Measurements from ENCODE around the gene RSPO1.
A peak's percentile ranks its signal among the peaks of the same experiment; 100 is the strongest.
"Not testable (repeated sequence)": the region's sequence is repeated elsewhere in the genome, so short reads cannot be mapped to it uniquely, and the experiment has no call there.

RSPO1 gene

DNA sequence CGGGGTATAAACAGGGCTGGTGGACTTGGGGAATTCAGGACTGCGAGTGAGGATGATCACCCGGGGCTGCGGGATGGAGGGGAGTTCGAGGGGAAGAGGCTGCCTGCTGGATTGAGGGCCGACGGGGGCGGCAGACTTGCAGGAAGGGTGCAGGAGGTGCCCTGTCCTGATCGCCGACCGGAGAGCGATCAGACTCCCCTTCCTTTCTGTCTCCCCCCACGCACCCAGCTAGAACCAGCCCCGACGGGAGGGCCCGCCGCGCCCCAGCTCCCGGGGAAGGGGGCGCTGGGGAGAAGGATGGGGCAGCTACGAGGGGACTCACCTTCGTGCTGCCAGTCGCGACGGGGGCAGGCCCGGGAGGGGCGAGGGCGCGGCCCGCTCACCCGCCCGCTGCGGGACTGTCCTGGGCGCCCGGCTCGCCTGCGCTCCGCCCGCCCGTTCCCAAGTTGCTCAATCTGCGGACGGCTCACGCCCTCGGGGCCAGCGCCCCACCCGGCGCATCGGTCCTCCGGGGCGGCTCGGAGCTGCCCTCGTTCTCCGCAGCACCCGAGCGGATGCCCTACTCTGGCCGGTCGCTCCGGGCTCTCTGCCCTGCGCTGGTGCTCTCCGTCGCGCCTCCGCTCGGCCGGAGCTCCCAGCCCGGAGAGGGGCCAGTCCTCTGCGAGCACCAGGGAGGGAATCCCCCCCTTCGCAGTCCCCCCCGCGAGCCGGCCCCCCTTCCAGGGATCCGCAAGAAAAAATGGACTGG is at the start of gene RSPO1:
RSPO1 (minus strand) TSS at position 649 of the 748 bp plus-strand sequence. CDS start 5,231 bp downstream, outside the sequence.
- no peak for DNase-seq

DNA sequence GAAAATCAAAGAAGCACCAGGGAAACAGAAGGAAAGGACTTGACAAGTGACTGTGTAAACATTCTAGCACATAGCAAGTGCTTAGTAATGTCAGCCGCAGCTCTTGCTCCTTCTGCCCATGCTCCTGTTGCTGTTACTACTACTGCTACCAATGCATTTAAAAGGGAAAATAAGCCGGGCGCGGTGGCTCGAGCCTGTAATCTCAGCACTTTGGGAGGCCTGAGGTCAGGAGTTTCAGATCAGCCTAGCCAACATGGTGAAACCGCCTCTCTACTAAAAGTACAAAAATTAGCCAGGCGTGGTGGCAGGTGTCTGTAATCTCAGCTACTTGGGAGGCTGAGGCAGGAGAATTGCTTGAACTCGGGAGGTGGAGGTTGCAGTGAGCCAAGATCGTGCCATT is 49.5 kb upstream of the RSPO1 start:
- DNase-seq = not testable (repeated sequence)

- peak; percentile 53 for DNase-seq
Measured at GRCh38 chr1:37682334-37682987, 47.8 kb upstream of the RSPO1 start.

DNA sequence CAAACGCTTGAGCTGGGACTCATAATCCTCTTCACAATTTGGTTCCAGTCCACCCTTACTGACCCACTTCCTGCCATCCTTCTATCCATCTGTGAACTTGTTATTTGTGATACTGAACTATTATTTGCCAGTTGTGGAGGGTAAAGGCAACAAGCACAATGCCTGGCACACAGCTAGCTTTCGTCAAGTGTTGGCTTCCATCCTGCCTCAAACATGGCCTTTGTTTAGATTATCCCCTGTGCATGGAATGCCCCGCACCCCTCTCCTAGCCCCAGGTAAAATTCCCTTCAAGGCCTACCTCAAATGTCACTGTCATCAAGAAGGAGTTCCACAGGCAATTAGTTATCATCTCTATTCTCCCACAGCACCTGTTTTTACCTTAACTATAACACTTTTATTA is 46.2 kb upstream of the RSPO1 start:
- DNase-seq = no peak

DNA sequence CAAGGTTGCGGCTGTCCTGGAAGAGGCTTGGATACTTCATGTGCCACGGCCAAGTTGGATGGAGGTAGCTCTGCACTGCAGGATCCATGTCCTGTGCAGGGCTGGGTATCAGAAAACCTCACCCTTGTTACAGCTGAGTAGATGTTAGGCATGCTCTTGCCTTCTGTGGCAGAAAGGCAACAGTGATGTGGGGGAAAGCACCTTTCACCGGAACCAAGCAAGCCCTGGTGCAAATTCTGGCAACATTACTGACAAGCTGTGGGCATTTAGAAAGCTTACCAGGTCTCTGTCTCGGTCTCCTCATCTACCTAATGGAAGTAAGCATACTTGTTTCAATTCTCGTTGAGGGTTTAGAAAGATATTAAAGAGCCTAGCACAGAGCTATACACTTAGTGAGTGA is 43.1 kb upstream of the RSPO1 start:
- DNase-seq = no peak

DNA sequence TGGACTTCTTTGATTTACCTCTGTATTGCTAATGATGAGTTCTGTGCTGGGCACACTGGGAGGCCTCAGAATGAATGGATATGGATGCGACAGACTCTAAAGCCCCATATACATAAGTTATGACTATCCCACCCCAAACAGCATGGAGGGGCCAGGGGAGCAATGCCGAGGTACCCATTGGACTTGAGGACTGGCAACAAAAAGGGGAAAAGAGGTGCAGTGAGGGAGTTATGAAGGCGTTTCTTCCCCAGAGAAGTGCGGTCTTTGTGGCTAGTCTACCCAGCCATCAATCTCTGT is 42.4 kb upstream of the RSPO1 start:
- no peak for DNase-seq

DNA sequence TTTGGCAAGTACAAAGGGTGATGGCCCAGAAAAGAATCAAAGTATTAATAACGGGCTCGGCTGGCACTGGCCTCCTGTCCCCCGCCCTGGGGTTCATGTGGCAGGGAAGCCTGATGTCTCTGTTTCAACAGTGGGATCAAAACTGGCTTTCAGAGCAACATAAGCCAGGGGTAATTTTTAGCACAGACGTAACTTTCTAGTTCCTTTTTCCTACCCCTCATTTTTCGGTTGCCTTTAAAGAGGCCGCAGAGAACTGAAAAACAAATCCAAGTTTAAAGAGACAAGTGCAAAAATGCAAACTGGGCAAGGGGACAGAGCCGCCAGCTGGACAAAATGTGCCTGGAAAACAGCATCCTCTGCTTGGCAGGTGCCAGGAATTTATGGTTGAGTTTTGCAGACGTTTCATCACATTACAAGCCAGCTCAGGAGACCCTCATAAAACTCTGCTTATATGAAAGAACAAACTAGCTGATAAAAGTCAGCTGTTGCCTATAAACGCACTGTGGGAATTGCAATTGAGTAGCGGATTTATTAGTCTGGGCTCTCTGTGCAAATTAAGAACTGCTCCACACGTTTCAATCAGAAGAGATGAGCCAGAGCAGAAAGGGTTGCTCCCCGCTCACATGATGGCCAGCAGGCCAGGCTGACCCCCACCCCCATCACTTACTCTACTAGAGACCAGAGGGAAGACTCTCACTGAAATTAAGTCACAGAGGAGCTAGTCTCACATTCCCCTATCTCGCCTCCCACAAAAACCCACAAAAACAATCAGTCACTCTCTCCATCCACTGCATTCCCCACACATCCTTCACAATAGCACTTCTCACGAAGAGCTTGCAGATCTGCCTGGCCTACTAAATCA is 41.8 kb upstream of the RSPO1 start:
- DNase-seq = no peak

- DNase-seq = no peak
Measured at GRCh38 chr1:37673920-37674319, 39.2 kb upstream of the RSPO1 start.

GRCh38 chr1:37672136-37672870 is 37.6 kb upstream of the RSPO1 start:
- DNase-seq = no peak

DNA sequence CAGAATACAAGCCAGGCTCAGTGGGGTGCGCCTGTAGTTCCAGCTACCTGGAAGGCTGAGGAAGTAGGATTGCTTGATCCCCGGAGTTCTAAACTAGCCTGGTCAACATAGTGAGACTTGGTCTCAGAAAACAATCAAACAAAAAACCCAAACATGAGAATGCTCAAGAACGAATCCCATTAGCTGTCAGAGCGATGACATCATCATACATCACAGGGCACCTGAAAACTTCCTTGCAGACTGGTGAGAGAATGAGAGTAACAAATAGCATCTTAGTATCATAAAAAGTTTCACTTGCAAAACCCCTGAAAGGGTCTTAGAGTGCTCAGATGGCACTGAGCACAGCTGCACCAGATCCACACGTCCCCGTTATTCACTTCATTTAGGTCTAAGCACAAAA is 36.6 kb upstream of the RSPO1 start:
- no peak for DNase-seq

GRCh38 chr1:37670133-37670532 is 35.4 kb upstream of the RSPO1 start:
- no peak for DNase-seq

GRCh38 chr1:37667023-37667671 is 32.5 kb upstream of the RSPO1 start:
- DNase-seq = no peak

- no peak for DNase-seq
Measured at GRCh38 chr1:37666241-37666867, 31.7 kb upstream of the RSPO1 start.

DNA sequence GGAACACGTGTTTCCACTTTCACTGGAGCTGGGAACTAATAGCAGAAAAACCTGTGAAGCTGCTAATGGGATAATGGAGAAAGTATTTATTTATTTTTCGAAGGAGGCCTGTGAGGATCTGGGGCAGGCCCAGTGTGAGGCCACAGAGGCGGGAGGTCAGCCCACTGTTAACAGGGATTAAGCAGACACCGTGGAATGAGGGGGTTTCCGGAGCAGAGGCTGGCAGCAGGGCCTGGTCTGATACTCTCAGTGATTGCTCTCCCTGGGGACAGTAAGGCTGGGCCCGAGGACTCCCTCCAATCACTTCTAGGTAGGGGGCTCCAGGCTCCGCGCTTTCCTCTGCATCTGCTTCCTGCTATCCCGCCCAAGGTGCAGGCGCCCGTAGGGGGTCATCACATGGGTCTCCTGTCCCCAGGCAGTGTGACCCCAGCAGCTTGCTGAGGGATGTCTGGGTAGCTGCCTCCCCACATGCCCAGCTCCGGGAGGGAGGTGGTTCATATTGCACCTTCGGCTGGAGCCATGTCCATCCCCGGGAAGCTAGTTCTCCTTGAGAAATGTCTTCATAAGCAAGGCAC is 28.8 kb upstream of the RSPO1 start:
- DNase-seq = no peak

DNA sequence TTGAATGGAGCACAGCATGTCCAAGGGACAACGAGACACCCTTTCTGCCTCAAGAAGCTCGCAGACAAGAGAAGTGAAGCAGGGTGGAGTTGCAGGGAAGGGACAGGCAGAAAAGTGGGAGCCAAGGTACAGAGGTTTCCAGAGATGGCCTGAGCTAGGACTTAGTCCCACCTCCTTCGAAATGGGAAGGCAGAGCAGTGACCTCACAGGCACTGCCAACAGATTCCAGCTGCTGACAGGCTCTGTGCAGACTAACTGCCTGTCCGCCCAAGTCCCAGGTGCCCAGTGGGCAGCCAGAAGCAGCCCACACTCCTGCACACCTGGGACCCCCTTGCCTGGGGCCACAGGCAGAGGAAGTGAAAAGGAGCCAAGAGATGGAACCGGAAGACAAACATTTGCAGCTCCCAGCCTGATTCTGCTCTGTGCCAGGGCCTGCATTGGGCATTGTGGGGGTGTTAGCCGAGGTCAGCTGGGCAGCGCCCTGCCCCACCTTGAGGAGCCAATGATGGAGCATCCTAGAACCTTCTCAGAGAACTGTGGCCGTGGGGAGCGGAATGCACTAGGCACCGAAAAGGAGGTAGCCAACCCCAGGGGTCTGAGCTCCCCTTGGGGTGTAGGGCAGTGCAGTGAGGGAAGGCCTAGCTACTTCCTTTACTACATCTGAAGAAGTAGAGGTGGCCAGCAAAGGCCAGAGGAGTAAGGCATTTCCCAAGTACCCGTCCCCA is 27.5 kb upstream of the RSPO1 start:
- no peak for DNase-seq

GRCh38 chr1:37661401-37661800 is 26.7 kb upstream of the RSPO1 start:
- no peak for DNase-seq

DNA sequence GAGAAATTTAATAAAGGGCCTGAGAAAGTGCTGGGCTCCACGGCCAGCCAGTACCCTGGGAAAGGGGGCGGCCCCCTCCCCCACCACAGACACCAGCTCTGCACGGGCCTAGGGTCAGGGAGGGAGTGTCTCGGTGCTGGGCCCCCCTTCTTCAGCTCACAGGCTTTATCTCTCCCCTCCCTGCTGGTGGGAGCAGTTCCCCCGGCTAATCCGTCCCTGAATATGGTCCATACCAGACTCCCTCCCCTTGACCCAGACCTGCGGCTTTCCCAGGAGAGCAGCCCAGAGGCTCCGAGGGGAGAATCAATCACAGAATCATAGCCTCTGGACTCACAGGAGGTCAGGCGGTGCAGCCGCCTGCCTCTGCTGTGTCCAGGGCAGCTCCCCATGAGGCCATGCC is 26.0 kb upstream of the RSPO1 start:
- DNase-seq = no peak

- DNase-seq = no peak
Measured at GRCh38 chr1:37658486-37658885, 23.8 kb upstream of the RSPO1 start.

DNA sequence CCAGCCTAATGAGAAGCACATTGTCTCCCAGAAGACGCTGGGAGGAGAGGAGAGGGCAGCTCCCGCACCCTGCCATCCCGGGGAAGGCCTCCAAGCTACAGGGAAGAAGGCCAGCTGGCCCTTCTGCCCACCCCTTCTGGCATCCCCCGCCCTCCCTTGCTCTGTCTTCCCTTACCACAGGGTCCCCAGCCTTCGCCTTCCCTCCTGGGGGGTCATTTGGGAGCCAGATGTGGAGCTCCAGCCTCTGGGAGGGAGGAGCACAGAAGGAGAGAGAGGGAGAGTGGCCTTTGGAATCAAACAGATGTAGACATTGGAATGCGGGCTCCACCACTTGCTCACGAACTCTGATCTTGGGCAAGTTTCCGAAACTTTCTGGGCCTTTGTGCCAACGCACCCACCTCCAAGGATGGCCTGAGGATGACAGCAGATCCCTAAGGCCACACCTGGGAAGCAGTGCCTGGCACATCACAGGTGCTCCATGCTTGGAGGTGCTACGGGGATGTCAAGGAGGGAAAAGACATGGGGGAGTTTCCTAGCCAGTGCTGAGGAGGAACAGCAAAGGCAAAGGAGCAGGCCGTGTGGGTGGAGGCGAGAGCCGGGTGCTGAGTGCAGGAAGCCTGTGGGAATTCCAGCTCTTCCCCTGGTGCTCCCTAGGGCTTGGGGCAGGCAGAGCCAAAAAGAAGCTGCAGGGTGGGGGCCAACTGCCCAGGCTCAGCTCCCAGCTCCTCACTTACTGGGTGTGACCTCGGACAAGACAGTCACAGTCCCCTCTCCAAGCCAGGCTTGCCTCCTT is 23.1 kb upstream of the RSPO1 start:
- no peak for DNase-seq

GRCh38 chr1:37656881-37657280 is 22.2 kb upstream of the RSPO1 start:
- no peak for DNase-seq

All from NCI-H774 (cell line).